PFSK-1 (cell line): ENCODE results near the gene ZNF12.

Source experiments
- FOXP2 ChIP-seq: optimal IDR thresholded peaks from 2 replicates; pipeline ENCODE3; 2011; ENCODE audit warnings: borderline replicate concordance, control low read depth, inconsistent platforms; ENCODE audit not compliant: insufficient read depth; ENCODE audit errors: extremely low read length, extremely low read depth
- TAF1 ChIP-seq: IDR thresholded peaks from 2 replicates; pipeline ENCODE4 v1.6.1; 2012; ENCODE audit warnings: low read length, control low read depth, borderline replicate concordance; ENCODE audit not compliant: insufficient read depth

- TF ChIP-seq FOXP2 (no peak), TAF1 (no peak)
These were observed 3.1 kb upstream of the ZNF12 start for GRCh38 chr7:6709808-6710207.
